ENCODE data around the gene GALM.

GALM gene

GRCh38 chr2:38727661-38728060 is 61.7 kb downstream of the GALM start:
- CTCF ChIA-PET: interaction anchor here (0.8 kb wide), 1 partner anchor 78 kb away, joined by 4 read pairs; no protein-coding TSS in a partner anchor
- peaks cover 0 to 21% of the 10 kb centered on the region in 2 experiments; a peak in 2 of 3 replicates for H3K36me3 ChIP-seq (ENCODE audit: control insufficient read depth in 2 of 2, insufficient read depth in 1 of 2, low read length in 2 of 2)

DNA sequence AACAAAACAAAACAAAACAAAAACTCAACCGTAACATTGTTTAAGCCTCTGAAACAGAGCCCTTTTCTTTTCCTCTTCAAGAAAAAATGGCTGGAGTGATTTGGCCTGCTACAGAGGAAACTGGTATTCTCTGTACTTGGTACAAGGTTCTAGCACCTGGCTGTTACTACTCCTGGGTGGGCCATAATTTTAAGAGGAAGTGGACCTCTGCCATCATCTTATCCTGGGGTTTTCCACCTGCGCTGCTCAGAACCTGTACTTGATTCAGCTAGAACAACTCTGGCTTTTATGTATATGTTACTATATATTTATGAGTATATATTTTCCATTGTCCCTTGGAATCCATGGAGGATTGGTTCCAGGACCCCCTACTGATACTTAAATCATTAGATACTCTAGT is 62.8 kb downstream of the GALM start:
- Histone ChIP-seq H3K4me1 (ENCODE audit: control insufficient read depth, insufficient read depth, low read length) (no peaks in the 10 kb centered on the region), H3K9me3 (ENCODE audit: control insufficient read depth, insufficient read depth, low read depth, low read length) (no peaks in the 10 kb centered on the region), H3K4me3 (ENCODE audit: low read depth, low read length) (no peak overlapping the region), H3K27ac (ENCODE audit: extremely low read depth, low read depth, low read length) (no peak overlapping the region), H3K36me3 (ENCODE audit: control insufficient read depth in 2 of 2, insufficient read depth in 1 of 2, low read length in 2 of 2) (peaks cover 0 to 27% of the 10 kb centered on the region in 2 experiments; a peak in 2 of 3 replicates)
- CTCF ChIA-PET: interaction anchor here (0.7 kb wide), 2 partner anchors 149 to 567 kb away, joined by 3 to 4 read pairs; no protein-coding TSS in a partner anchor
- POLR2A ChIA-PET: no interaction called here
- no peak for TF ChIP-seq ZNF426 (tag by site-specific recombination; IDR thresholded peaks at IDR 0.05)
- no peak for TF ChIP-seq ZNF211 (tag by site-specific recombination; IDR thresholded peaks at IDR 0.05; ENCODE audit: low read depth)
- TF ChIP-seq SCRT1 (tag by site-specific recombination; IDR thresholded peaks at IDR 0.05; ENCODE audit: borderline replicate concordance): no peak
- no peak for TF ChIP-seq ZNF48 (tag by site-specific recombination; IDR thresholded peaks at IDR 0.05)
- no peak for TF ChIP-seq FEZF1 (tag by site-specific recombination; IDR thresholded peaks at IDR 0.05)
- TF ChIP-seq REST (tag by site-specific recombination; IDR thresholded peaks at IDR 0.05): no peak
- TF ChIP-seq ZFP69B (tag by site-specific recombination; IDR thresholded peaks at IDR 0.05): no peak
- TF ChIP-seq ZNF354C (tag by site-specific recombination; IDR thresholded peaks at IDR 0.05; ENCODE audit: borderline replicate concordance, low read depth): no peak
- no peak for TF ChIP-seq ZNF366 (tag by site-specific recombination; conservative IDR thresholded peaks at IDR 0.05)
- no peak for TF ChIP-seq ZFP3 (tag by site-specific recombination; IDR thresholded peaks at IDR 0.05; ENCODE audit: low read depth)
- TF ChIP-seq, protein P1, sequence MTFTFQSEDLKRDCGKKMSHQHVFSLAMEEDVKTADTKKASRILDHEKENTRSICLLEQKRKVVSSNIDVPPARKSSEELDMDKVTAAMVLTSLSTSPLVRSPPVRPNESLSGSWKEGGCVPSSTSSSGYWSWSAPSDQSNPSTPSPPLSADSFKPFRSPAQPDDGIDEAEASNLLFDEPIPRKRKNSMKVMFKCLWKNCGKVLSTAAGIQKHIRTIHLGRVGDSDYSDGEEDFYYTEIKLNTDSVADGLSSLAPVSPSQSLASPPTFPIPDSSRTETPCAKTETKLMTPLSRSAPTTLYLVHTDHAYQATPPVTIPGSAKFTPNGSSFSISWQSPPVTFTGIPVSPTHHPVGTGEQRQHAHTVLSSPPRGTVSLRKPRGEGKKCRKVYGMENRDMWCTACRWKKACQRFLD (tag by site-specific recombination; IDR thresholded peaks at IDR 0.05): no peak
- no peak for TF ChIP-seq ZNF146 (tag by site-specific recombination; IDR thresholded peaks at IDR 0.05)

More at GRCh38 chr2:38727661-38728060, 61.7 kb downstream of the GALM start:
- Histone ChIP-seq H3K9me3 (ENCODE audit: control insufficient read depth, insufficient read depth, low read depth, low read length) (no peaks in the 10 kb centered on the region), H3K27ac (ENCODE audit: extremely low read depth, low read depth, low read length) (no peak overlapping the region), H3K4me3 (ENCODE audit: low read depth, low read length) (no peak overlapping the region), H3K4me1 (ENCODE audit: control insufficient read depth, insufficient read depth, low read length) (no peaks in the 10 kb centered on the region)
- POLR2A ChIA-PET: interaction anchor here (0.7 kb wide), 1 partner anchor 182 kb away, joined by 3 read pairs; no protein-coding TSS in a partner anchor
- TF ChIP-seq ZNF132 (tag by site-specific recombination; IDR thresholded peaks at IDR 0.05; ENCODE audit: borderline replicate concordance) (no peak), ZBTB11 (tag by site-specific recombination; conservative IDR thresholded peaks at IDR 0.05; ENCODE audit: low read depth) (no peak), OSR2 (tag by site-specific recombination; IDR thresholded peaks at IDR 0.05) (no peak)
- TF ChIP-seq, protein P2, sequence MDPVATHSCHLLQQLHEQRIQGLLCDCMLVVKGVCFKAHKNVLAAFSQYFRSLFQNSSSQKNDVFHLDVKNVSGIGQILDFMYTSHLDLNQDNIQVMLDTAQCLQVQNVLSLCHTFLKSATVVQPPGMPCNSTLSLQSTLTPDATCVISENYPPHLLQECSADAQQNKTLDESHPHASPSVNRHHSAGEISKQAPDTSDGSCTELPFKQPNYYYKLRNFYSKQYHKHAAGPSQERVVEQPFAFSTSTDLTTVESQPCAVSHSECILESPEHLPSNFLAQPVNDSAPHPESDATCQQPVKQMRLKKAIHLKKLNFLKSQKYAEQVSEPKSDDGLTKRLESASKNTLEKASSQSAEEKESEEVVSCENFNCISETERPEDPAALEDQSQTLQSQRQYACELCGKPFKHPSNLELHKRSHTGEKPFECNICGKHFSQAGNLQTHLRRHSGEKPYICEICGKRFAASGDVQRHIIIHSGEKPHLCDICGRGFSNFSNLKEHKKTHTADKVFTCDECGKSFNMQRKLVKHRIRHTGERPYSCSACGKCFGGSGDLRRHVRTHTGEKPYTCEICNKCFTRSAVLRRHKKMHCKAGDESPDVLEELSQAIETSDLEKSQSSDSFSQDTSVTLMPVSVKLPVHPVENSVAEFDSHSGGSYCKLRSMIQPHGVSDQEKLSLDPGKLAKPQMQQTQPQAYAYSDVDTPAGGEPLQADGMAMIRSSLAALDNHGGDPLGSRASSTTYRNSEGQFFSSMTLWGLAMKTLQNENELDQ (tag by site-specific recombination; IDR thresholded peaks at IDR 0.05; ENCODE audit: low read depth): no peak
- TF ChIP-seq, protein P3, sequence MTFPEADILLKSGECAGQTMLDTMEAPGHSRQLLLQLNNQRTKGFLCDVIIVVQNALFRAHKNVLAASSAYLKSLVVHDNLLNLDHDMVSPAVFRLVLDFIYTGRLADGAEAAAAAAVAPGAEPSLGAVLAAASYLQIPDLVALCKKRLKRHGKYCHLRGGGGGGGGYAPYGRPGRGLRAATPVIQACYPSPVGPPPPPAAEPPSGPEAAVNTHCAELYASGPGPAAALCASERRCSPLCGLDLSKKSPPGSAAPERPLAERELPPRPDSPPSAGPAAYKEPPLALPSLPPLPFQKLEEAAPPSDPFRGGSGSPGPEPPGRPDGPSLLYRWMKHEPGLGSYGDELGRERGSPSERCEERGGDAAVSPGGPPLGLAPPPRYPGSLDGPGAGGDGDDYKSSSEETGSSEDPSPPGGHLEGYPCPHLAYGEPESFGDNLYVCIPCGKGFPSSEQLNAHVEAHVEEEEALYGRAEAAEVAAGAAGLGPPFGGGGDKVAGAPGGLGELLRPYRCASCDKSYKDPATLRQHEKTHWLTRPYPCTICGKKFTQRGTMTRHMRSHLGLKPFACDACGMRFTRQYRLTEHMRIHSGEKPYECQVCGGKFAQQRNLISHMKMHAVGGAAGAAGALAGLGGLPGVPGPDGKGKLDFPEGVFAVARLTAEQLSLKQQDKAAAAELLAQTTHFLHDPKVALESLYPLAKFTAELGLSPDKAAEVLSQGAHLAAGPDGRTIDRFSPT (tag by site-specific recombination; IDR thresholded peaks at IDR 0.05): no peak
